HepG2 (cell line): ENCODE results near the gene VPS13D. TPM values are rescaled to one million over a fixed set of nuclear protein-coding genes. Genes with fewer than 3 reads are reported as not detected.
A peak's percentile ranks its signal among the peaks of the same experiment; 100 is the strongest.

ENCODE experiments used
- AKAP8 ChIP-seq: sonication (generic); formaldehyde crosslinking; IDR thresholded peaks from 2 replicates; pipeline ENCODE4 v1.5.1; 2020; ENCODE audit warnings: mild to moderate bottlenecking, missing genetic modification reagents
- FOXP4 ChIP-seq: sonication (generic); formaldehyde crosslinking; IDR thresholded peaks from 2 replicates; pipeline ENCODE4 v1.4.0; 2020; ENCODE audit warnings: missing genetic modification reagents
- HNRNPH1 ChIP-seq: fragments of 200-400 bp; formaldehyde crosslinking; optimal IDR thresholded peaks from 2 replicates; pipeline ENCODE3; 2017; ENCODE audit warnings: mild to moderate bottlenecking, low read depth, low read length
- ISL2 ChIP-seq: sonication (generic); formaldehyde crosslinking; IDR thresholded peaks from 2 replicates; pipeline ENCODE4 v1.5.0; 2020; ENCODE audit warnings: missing genetic modification reagents
- KDM5B ChIP-seq: sonication (generic); formaldehyde crosslinking; IDR thresholded peaks from 2 replicates; pipeline ENCODE4 v1.4.0; 2020; ENCODE audit warnings: missing genetic modification reagents, mild to moderate bottlenecking, borderline replicate concordance
- KMT2A ChIP-seq: sonication (generic); formaldehyde crosslinking; IDR thresholded peaks from 2 replicates; pipeline ENCODE4 v1.4.0; 2020; ENCODE audit warnings: missing genetic modification reagents
- MXD1 ChIP-seq: sonication (generic); formaldehyde crosslinking; IDR thresholded peaks from 2 replicates; pipeline ENCODE4 v1.4.0; 2020; ENCODE audit warnings: mild to moderate bottlenecking, missing genetic modification reagents
- PHF8 ChIP-seq: sonication (generic); formaldehyde crosslinking; IDR thresholded peaks from 2 replicates; pipeline ENCODE4 v1.5.0; 2020; ENCODE audit warnings: missing genetic modification reagents
- TFAP4 ChIP-seq: sonication (generic); IDR thresholded peaks from 2 replicates; pipeline ENCODE4 v1.6.1; 2016; ENCODE audit warnings: low read depth, borderline replicate concordance
- ZBTB46 ChIP-seq: sonication (generic); formaldehyde crosslinking; IDR thresholded peaks from 2 replicates; pipeline ENCODE4 v1.4.0; 2020; ENCODE audit warnings: mild to moderate bottlenecking, missing genetic modification reagents, borderline replicate concordance
- ZBTB49 ChIP-seq: sonication (generic); formaldehyde crosslinking; IDR thresholded peaks from 2 replicates; pipeline ENCODE4 v1.4.0; 2020; ENCODE audit warnings: missing genetic modification reagents, borderline replicate concordance
- ZEB1 ChIP-seq: IDR thresholded peaks from 2 replicates; pipeline ENCODE4 v1.6.1; 2012; ENCODE audit warnings: mild to moderate bottlenecking, low read depth, inconsistent platforms; ENCODE audit not compliant: insufficient replicate concordance
- ZFP90 ChIP-seq: sonication (generic); formaldehyde crosslinking; IDR thresholded peaks from 2 replicates; pipeline ENCODE4 v1.8.0; 2022; ENCODE audit warnings: missing genetic modification reagents, mild to moderate bottlenecking, inconsistent platforms, borderline replicate concordance
- ZFY ChIP-seq: sonication (generic); formaldehyde crosslinking; IDR thresholded peaks from 2 replicates; pipeline ENCODE4 v1.4.0; 2020; ENCODE audit warnings: missing genetic modification reagents
- ZNF432 ChIP-seq: sonication (generic); formaldehyde crosslinking; IDR thresholded peaks from 2 replicates; pipeline ENCODE4 v1.5.0; 2020; ENCODE audit warnings: missing genetic modification reagents, mild to moderate bottlenecking, borderline replicate concordance
- ZNF530 ChIP-seq: sonication (generic); formaldehyde crosslinking; IDR thresholded peaks from 2 replicates; pipeline ENCODE4 v1.5.0; 2020; ENCODE audit warnings: low read depth, mild to moderate bottlenecking, missing genetic modification reagents
- ZNF564 ChIP-seq: sonication (generic); formaldehyde crosslinking; IDR thresholded peaks from 2 replicates; pipeline ENCODE4 v1.8.1; 2023; ENCODE audit warnings: mild to moderate bottlenecking, missing genetic modification reagents
- ZNF598 ChIP-seq: sonication (generic); formaldehyde crosslinking; IDR thresholded peaks from 2 replicates; pipeline ENCODE4 v1.5.1; 2020; ENCODE audit warnings: mild to moderate bottlenecking, missing genetic modification reagents, borderline replicate concordance
- polyA plus RNA-seq, 8 experiments: library from polyadenylated mRNA; depleted of rRNA in 3 of 8; stranded (reverse) in 7 of 8; unstranded in 1 of 8; fragments of >200 nt; fragmentation: Illumina TruSeq in 4 of 8; extraction: Trizol in 4 of 8; gene quantifications; 2 replicates each; pipeline versions ENCODE4 v1.2.1 to v1.2.3, GENCODE V29; 2011 to 2016; ENCODE audit warnings: low read depth in 4 of 8, missing spikeins in 1 of 8, mixed read lengths in 1 of 8; ENCODE audit not compliant: insufficient read depth in 1 of 8
- total RNA-seq, 5 experiments: library from RNA; depleted of rRNA; stranded (reverse); fragments of >200 nt; fragmentation: Illumina TruSeq; extraction: Trizol; gene quantifications; 2 replicates each; pipeline ENCODE4 v1.2.3, GENCODE V29; 2016; ENCODE audit warnings: low read depth in 1 of 5
- TF ChIP-seq, protein P1 (sequence below): sonication (generic); formaldehyde crosslinking; IDR thresholded peaks from 2 replicates; pipeline ENCODE4 v1.9.0; 2021; ENCODE audit warnings: missing genetic modification reagents, borderline replicate concordance
- TF ChIP-seq, protein P2 (sequence below): sonication (generic); formaldehyde crosslinking; IDR thresholded peaks from 2 replicates; pipeline ENCODE4 v1.8.0; 2022; ENCODE audit warnings: missing genetic modification reagents, mild to moderate bottlenecking, borderline replicate concordance

The VPS13D gene
- total and polyA plus RNA-seq, 2 of the 13 experiments (the other 11 are each of a cell fraction or from before 2014, with no cell fraction given) = 8.6 to 13.9 TPM

DNA sequence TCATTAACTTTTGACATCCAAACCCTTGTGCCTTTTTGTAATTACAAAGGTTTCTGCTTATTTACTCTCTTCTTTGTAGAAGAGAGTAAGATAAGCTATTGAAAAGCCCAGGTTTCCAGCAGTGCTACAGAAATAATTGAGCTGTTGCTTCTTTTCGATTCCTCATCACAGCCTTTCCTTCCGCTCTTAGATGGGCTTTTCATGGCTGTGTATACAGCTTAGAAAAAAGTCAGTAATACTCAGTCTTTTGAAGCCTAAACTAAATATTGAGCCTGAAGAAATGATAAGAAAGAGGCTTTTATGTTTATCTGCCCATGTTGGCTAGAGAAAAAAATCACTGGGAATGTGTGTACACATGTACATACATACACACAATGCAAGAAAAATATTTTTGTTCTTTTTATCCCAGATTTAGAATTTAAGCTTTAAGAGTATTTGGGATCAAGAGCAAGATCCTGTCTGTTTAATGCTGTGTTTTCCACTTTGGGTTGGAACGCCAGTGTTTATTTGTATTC, 172.4 kb downstream of the VPS13D start (continued):
- TF ChIP-seq ZBTB46 (CRISPR knock-in tag) (no peak), ZFP90 (no peak), ZNF432 (CRISPR knock-in tag) (no peak), ZNF564 (CRISPR knock-in tag) (no peak), ZNF530 (CRISPR knock-in tag) (no peak), KMT2A (CRISPR knock-in tag) (no peak), FOXP4 (CRISPR knock-in tag) (peak; percentile 96), PHF8 (CRISPR knock-in tag) (no peak), AKAP8 (CRISPR knock-in tag) (no peak), ZFY (CRISPR knock-in tag) (no peak; the same call in 1 of the 2 replicates), ZBTB49 (no peak), TFAP4 (0 out of 2 replicates have a peak, but pooled peaks have one; percentile 38), KDM5B (CRISPR knock-in tag) (no peak), HNRNPH1 (no peak), ZNF598 (CRISPR knock-in tag) (no peak), MXD1 (CRISPR knock-in tag) (no peak), ZEB1 (no peak), ISL2 (peak; percentile 100)
- TF ChIP-seq, protein P1, sequence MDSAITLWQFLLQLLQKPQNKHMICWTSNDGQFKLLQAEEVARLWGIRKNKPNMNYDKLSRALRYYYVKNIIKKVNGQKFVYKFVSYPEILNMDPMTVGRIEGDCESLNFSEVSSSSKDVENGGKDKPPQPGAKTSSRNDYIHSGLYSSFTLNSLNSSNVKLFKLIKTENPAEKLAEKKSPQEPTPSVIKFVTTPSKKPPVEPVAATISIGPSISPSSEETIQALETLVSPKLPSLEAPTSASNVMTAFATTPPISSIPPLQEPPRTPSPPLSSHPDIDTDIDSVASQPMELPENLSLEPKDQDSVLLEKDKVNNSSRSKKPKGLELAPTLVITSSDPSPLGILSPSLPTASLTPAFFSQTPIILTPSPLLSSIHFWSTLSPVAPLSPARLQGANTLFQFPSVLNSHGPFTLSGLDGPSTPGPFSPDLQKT (CRISPR knock-in tag) = no peak
- TF ChIP-seq, protein P2, sequence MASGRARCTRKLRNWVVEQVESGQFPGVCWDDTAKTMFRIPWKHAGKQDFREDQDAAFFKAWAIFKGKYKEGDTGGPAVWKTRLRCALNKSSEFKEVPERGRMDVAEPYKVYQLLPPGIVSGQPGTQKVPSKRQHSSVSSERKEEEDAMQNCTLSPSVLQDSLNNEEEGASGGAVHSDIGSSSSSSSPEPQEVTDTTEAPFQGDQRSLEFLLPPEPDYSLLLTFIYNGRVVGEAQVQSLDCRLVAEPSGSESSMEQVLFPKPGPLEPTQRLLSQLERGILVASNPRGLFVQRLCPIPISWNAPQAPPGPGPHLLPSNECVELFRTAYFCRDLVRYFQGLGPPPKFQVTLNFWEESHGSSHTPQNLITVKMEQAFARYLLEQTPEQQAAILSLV (CRISPR knock-in tag) = no peak
